ENCODE measurements around the gene PITX3.

GRCh38 chr10:102185272-102185671 lies 56.0 kb downstream of the PITX3 start:
- no peak for TF ChIP-seq CTCF (IDR thresholded peaks at IDR 0.05; ENCODE audit: insufficient read depth, low read depth, low read length)
- no peak for TF ChIP-seq EZH2 (IDR thresholded peaks at IDR 0.05; ENCODE audit: insufficient read depth, low read length)
